AG04449 (cell line): ENCODE measurements around the gene ALOX5AP.
A peak's percentile ranks its signal among the peaks of the same experiment; 100 is the strongest.

Experiments
- CTCF ChIA-PET: fragments of 350-600 bp; formaldehyde crosslinking; extraction: SDS; loops from one replicate; lab custom pipeline; 2021; ENCODE audit warnings: antibody characterized with exemption; lab: Yijun Ruan, JAX
- POLR2A ChIA-PET: fragments of 400-600, 350-600 bp; formaldehyde crosslinking; extraction: SDS; loops from one replicate; lab custom pipeline; 2020; ENCODE audit warnings: antibody characterized with exemption, inconsistent platforms; lab: Yijun Ruan, JAX
- DNase-seq: peaks from one replicate; pipeline ENCODE4 v3.0.0-alpha.2; 2010; ENCODE audit warnings: low read depth, low spot score
- H3K4me3 ChIP-seq: 2 replicates; pipeline ENCODE4 v1.5.1; 2011; ENCODE audit warnings: low read depth, mild to moderate bottlenecking, control low read depth, low read length
- TF ChIP-seq, protein P1 (sequence below): IDR thresholded peaks from one replicate; pipeline ENCODE4 v1.5.1; 2011; ENCODE audit warnings: mild to moderate bottlenecking, moderate library complexity, low read length, control low read depth, inconsistent platforms; ENCODE audit not compliant: insufficient read depth; ENCODE audit errors: missing control alignments

The ALOX5AP gene

GRCh38 chr13:30735025-30735871, at the start of gene ALOX5AP:
Gene ALOX5AP, plus strand, starts transcription at chr13:30735543. Its CDS starts 63 bp downstream, at chr13:30735606.
- ChIA-PET CTCF (no interaction called here), POLR2A (no interaction called here)
- no peak for DNase-seq
- TF ChIP-seq, protein P1, sequence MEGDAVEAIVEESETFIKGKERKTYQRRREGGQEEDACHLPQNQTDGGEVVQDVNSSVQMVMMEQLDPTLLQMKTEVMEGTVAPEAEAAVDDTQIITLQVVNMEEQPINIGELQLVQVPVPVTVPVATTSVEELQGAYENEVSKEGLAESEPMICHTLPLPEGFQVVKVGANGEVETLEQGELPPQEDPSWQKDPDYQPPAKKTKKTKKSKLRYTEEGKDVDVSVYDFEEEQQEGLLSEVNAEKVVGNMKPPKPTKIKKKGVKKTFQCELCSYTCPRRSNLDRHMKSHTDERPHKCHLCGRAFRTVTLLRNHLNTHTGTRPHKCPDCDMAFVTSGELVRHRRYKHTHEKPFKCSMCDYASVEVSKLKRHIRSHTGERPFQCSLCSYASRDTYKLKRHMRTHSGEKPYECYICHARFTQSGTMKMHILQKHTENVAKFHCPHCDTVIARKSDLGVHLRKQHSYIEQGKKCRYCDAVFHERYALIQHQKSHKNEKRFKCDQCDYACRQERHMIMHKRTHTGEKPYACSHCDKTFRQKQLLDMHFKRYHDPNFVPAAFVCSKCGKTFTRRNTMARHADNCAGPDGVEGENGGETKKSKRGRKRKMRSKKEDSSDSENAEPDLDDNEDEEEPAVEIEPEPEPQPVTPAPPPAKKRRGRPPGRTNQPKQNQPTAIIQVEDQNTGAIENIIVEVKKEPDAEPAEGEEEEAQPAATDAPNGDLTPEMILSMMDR: no peak
- no peak within 1 kb of the TSS for H3K4me3 ChIP-seq

GRCh38 chr13:30685987-30686386, 49.4 kb upstream of the ALOX5AP start:
- CTCF ChIA-PET: interaction anchor here (0.7 to 1.3 kb wide), 2 partner anchors 10 to 118 kb away, joined by 3 read pairs; no protein-coding TSS in a partner anchor
- TF ChIP-seq, protein P1: no peak
- POLR2A ChIA-PET: no interaction called here
- DNase-seq: no peak
- no peak overlapping the region for H3K4me3 ChIP-seq

DNA sequence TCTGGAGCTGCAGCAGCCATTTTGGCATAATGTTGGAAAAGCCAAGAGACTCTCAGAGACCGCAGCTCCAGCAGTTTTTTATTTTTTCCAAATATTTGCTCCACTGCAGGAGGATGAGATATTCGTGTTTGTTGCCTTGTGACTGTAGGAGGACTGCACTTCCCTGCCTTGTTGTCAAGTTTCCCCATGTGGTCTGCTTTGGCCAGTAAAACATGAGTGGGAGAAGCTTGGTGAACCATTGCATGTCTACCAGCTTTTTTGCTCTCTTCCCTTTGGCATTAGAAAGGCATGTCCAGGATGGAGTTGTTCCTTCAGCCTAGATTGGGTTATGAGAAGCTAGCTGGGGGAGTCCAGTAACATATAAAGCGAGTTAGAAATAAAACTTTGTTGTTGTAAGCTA, 47.7 kb upstream of the ALOX5AP start:
- TF ChIP-seq, protein P1: no peak
- no peak for DNase-seq
- ChIA-PET CTCF (interaction anchor here (0.7 to 1.2 kb wide), 2 partner anchors 9 to 12 kb away, joined by 3 to 6 read pairs; no protein-coding TSS in a partner anchor), POLR2A (no interaction called here)
- H3K4me3 ChIP-seq: no peak overlapping the region

DNA sequence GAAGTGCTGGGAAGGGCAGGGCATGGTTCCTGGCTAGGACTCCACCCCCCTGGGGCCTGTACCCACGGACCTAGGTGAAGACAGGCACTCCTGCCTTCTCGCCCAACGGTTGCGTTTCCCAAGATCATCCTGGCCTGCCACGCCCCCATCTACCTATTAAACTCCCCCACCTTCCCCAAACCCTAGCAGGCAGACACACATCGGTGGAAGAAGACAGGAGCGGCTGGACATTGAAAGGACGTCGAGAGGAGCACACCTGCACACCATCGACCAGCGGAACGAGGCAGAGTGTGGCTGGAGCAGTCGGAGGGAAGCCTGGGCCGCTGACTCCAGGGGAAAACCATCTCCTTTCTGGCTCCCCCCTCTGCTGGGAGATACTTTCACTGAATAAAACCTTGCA, 45.6 kb upstream of the ALOX5AP start:
- POLR2A ChIA-PET: interaction anchor here (1.4 to 1.8 kb wide), 4 partner anchors 29 to 181 kb away, joined by 4 to 9 read pairs (median 6); no protein-coding TSS in a partner anchor
- CTCF ChIA-PET: interaction anchor here (1.2 to 3.1 kb wide), 3 partner anchors 103 to 355 kb away, joined by 5 to 11 read pairs (median 9); no protein-coding TSS in a partner anchor
- no peak for DNase-seq
- TF ChIP-seq, protein P1: no peak
- H3K4me3 ChIP-seq: peak overlapping the region; percentile 62

- POLR2A ChIA-PET: interaction anchor here (0.6 to 1.8 kb wide), 5 partner anchors 28 to 180 kb away, joined by 3 to 9 read pairs (median 5); no protein-coding TSS in a partner anchor
- H3K4me3 ChIP-seq: peak overlapping the region; percentile 62
- peak; percentile 90 for DNase-seq
- TF ChIP-seq, protein P1: no peak
- CTCF ChIA-PET: interaction anchor here (0.9 to 3.1 kb wide), 6 partner anchors 12 to 354 kb away, joined by 3 to 11 read pairs (median 4); no protein-coding TSS in a partner anchor
These were observed 44.8 kb upstream of the ALOX5AP start for GRCh38 chr13:30690282-30691188.
